ENCODE results near the gene IFT74. TPM values are rescaled to one million over a fixed set of nuclear protein-coding genes. Genes with fewer than 3 reads are reported as not detected.

IFT74 gene
- total RNA-seq, 1 experiment from 2014 or later = 16.2 TPM

DNA sequence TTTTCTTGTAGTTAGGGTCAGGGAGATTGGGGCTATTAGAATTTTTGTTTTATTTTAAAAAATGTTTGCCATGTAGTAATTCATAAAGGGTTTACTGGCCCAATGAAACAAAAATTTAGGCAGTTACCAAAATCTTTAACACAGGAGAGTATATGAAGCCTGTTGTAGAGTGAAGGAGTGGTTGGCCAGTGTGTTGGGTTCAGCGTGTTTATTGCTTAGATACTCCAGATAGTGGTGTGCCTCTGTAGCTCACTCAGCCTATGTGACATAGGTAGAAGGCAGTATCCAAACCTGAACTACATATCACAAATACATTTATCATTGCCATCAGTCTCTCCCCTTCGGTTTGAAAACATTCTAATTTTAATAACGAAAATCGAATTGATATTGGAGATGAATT lies 154.0 kb downstream of the IFT74 start:
- Histone ChIP-seq H3K27ac (ENCODE audit: insufficient read length, low read depth, low read length) (no peak overlapping the region), H3T11ph (ENCODE audit: low read length) (peak overlapping the region; percentile 53), H4K8ac (replicated peaks; ENCODE audit: insufficient read length, low read depth, low read length) (no peak overlapping the region), H2AFZ (ENCODE audit: low read length) (no peak overlapping the region), H3K4me1 (ENCODE audit: insufficient read depth, low read length) (peaks cover 4% of the 10 kb centered on the region; the same call in 1 of the 2 replicates), H2BK5ac (ENCODE audit: insufficient read length, low read length) (no peak overlapping the region), H3K23ac (ENCODE audit: insufficient read length, low read depth, low read length) (no peak overlapping the region), H3K4ac (ENCODE audit: low read depth, low read length) (no peak overlapping the region), H2BK120ac (ENCODE audit: low read depth, low read length, poor library complexity, severe bottlenecking) (no peak overlapping the region), H3K79me1 (ENCODE audit: insufficient read depth, low read depth, low read length, poor library complexity, severe bottlenecking) (no peaks in the 10 kb centered on the region), H3K79me2 (ENCODE audit: insufficient read depth, low read length) (no peaks in the 10 kb centered on the region; the same call in 1 of the 2 replicates), H3K14ac (ENCODE audit: insufficient read depth, low read length) (no peak overlapping the region), H3K4me2 (ENCODE audit: insufficient read depth, insufficient read length, low read length) (peak overlapping the region; percentile 54), H2BK20ac (ENCODE audit: low read depth, low read length, poor library complexity, severe bottlenecking) (no peak overlapping the region), H3K23me2 (ENCODE audit: insufficient read length, low read depth, low read length, poor library complexity, severe bottlenecking) (no peaks in the 10 kb centered on the region), H4K5ac (ENCODE audit: insufficient read length, low read depth, low read length) (no peak overlapping the region), H3K9ac (ENCODE audit: extremely low read depth, insufficient read length, low read length) (no peak overlapping the region), H3K18ac (ENCODE audit: insufficient read length, low read depth, low read length) (no peak overlapping the region), H2BK12ac (ENCODE audit: insufficient read length, low read depth, low read length) (no peak overlapping the region), H2BK15ac (ENCODE audit: low read depth, low read length) (no peak overlapping the region), H3K56ac (ENCODE audit: insufficient read length, low read depth, low read length) (no peak overlapping the region), H4K20me1 (ENCODE audit: control insufficient read depth, insufficient read depth, insufficient read length) (no peaks in the 10 kb centered on the region), H2AK5ac (ENCODE audit: insufficient read length, low read length) (no peak overlapping the region), H4K91ac (ENCODE audit: insufficient read length, low read depth, low read length) (no peak overlapping the region), H3K27me3 (ENCODE audit: insufficient read depth, low read length) (no peaks in the 10 kb centered on the region), H3K9me3 (ENCODE audit: control insufficient read depth, low read depth, low read length) (no peaks in the 10 kb centered on the region)
- no peaks in the 10 kb centered on the region for H3K9me3 Mint-ChIP-seq
- H3K4me3 Mint-ChIP-seq = peak overlapping the region in 1 of 2 experiments; percentile 54; a peak in 1 of 5 replicates
- no peaks in the 10 kb centered on the region for H3K36me3 Mint-ChIP-seq (ENCODE audit: insufficient read depth in 1 of 3, low read depth in 3 of 3)
- H3K27me3 Mint-ChIP-seq (ENCODE audit: low read depth) = no peaks in the 10 kb centered on the region
- 100% methylated on average over 2 of the region's 4 CpGs for WGBS (ENCODE audit: extremely low coverage, insufficient read length, low lambda C conversion rate)
- H3K4me1 Mint-ChIP-seq = peaks cover 14 to 25% of the 10 kb centered on the region in 2 experiments
- DNase-seq = no peak
- H3K27ac Mint-ChIP-seq = no peak overlapping the region
- TF ChIP-seq, protein P1, sequence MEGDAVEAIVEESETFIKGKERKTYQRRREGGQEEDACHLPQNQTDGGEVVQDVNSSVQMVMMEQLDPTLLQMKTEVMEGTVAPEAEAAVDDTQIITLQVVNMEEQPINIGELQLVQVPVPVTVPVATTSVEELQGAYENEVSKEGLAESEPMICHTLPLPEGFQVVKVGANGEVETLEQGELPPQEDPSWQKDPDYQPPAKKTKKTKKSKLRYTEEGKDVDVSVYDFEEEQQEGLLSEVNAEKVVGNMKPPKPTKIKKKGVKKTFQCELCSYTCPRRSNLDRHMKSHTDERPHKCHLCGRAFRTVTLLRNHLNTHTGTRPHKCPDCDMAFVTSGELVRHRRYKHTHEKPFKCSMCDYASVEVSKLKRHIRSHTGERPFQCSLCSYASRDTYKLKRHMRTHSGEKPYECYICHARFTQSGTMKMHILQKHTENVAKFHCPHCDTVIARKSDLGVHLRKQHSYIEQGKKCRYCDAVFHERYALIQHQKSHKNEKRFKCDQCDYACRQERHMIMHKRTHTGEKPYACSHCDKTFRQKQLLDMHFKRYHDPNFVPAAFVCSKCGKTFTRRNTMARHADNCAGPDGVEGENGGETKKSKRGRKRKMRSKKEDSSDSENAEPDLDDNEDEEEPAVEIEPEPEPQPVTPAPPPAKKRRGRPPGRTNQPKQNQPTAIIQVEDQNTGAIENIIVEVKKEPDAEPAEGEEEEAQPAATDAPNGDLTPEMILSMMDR (conservative IDR thresholded peaks at IDR 0.05) = no peak
